GM21390 (cell line): ENCODE data around the gene SIM2.

Experiments
- ATAC-seq: cut with Tn5 transposase; IDR thresholded peaks from one replicate; pipeline ENCODE4 v1.9.1; 2021; ENCODE audit not compliant: unreplicated experiment

Gene SIM2

DNA sequence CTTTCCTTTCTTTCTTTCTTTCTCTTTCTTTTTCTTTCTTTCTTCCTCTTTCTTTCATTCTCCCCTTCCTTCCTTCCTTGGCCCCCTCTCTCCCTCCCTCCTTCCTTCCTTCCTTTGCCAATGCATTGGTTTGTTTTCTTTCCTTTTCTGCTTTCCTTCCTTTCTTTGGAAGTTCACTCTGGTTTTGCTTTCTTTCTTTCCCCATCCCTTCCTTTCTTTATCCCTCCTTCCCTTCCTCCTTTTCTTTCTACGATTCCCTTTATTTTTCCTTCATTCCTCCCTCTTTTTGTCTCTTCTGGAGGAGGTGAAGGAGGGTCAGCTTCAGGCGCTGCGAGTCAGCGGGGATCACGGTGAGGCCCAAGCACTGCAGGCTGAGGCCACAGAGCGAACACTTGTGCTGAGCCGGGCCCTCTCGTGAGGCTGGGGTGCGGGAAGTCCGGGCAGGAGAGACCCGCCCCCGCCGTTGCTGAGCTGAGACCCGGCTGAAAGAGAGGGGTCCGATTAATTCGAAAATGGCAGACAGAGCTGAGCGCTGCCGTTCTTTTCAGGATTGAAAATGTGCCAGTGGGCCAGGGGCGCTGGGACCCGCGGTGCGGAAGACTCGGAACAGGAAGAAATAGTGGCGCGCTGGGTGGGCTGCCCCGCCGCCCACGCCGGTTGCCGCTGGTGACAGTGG lies 1.5 kb downstream of the SIM2 start:
- no peak for ATAC-seq

DNA sequence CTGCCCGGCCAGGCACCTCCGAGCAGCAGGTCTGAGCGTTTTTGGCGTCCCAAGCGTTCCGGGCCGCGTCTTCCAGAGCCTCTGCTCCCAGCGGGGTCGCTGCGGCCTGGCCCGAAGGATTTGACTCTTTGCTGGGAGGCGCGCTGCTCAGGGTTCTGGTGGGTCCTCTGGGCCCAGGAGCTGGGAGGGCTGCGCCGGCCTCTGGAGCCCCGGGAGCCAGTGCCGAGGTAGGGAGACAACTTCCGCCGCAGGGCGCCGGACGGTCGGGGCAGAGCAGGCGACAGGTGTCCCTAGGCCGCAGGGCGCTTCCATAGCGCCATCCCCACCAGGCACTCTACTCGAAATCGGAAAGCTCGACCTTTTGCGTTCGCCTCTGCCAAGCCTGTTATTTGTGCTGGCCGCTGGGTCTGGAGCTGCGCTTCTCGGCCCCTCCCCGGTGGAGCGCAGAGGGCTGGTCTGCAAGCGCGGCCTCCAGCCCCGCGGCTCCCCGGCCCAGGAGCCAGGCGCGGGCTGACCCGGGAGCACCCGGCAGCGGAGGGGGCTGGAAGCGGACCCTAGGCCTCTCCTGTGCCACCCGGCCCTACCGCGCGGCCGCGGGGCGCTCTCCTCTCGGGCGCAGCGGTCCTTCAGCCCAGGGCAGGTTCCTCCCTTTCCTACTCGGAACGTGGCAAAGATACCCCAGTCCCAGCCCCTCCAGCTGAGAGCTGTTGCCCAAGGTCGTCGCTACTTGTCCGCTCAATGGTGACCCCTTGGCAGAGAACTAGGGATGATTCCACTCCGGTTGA lies 2.2 kb downstream of the SIM2 start:
- no peak for ATAC-seq

DNA sequence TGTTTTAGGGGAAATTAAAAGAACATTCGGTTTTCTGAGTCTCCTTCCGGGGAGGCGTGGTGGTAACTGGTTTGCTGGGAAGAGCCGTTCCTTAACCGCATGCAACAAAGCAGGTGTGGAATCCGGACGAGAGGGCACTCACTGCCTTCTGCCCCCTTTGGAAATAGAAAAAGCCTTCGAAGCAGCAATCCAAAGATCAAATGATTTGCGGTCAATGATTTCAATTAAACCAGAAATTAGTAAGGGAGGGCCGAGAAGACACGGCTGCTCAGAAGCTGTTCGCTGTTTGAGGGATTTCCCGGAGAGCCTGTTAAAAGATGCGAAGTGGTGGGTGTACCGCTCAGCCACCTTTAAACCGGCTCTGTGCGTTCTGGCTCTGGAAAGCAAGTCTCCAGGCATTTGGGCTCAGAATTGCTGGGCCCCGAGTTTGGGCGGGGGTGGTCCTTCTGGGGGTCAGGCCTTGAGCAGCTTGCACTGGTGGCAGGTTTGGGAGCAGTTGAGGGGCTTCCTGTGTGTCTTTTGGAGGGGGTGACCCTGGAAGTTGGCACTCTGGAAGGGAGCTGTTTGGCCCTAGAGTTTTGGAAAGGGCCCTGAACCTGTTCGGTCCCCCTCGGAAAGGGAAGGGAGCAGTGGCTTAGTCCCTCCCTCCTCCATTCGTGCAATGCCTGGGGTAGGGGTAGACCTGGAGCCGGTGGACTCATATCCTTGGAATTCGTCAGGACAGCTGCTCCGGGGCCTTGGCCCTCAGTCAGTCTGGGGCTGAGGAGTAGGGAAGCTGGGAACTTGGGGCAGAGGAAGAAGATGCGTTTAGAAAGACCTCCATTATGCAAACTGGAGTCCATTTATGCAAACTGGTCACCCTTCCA lies 3.1 kb downstream of the SIM2 start:
- ATAC-seq, result no peak

DNA sequence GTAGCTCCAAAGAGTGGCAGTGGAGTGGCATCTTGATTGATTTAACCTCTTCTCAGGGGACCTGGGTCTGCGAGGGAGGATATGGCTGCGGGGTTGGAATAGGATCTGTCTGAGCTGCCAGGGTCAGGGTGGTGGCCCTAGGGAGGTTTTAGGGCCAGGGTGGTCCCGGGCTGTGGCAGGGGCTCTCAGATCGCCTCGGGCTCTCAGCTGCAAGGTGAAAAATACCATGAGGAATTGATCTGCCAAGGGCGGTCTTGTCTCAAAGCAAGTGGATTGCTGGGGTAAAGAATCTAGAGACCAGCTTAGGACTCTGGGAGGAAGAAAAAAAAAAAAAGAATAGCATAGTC lies 3.7 kb downstream of the SIM2 start:
- ATAC-seq, result no peak

DNA sequence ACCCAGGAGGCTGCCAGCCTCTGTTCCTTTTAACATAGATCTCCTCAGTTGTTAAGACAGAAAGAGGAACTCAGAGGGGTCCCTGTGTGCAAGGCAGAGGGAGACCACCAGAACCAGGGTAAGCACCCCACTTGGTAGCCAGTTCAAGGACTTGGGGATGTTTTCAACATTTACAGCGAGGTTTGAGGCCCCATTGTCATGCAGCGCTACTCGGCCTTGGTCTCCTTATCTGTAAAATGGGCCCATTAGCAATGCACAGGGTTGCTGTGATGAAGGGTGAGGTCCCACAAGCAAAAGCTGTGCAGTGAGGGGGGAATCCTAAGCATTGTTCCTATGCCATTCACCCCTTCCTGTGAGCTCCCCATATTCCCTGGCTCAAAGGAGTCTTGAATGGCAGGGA lies 4.2 kb downstream of the SIM2 start:
- no peak for ATAC-seq

DNA sequence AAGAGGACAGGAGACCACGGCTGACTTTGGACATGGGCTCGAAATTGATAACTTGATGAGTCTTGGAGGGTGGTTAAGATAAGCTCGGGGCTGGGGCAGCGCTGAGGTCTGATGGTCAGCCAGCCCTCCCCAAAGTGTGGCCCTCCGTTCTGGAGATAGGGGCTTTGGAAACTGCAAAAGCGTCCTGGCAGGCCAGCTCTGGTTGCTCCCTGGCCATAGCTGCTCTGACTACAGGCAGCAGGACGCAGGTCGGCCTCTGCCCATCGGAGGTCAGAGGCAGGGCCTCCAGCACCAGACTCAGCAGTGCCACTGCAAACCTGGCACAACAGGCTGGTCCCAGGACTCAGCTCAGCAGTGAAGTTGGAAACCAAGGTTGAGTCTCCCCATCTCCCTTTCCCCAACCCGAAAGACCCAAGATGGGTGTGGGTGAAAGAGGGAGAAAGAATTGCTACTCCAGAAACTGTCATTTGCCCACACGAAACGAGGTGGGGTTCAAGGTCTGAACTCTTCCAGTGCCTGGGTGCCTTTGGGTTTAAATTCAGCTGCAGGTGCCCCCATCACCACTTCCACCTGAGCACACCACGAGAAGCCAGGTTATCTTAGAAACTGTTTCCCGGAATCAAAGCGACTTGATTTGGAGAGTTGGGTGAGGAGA lies 4.8 kb downstream of the SIM2 start:
- ATAC-seq, result no peak

DNA sequence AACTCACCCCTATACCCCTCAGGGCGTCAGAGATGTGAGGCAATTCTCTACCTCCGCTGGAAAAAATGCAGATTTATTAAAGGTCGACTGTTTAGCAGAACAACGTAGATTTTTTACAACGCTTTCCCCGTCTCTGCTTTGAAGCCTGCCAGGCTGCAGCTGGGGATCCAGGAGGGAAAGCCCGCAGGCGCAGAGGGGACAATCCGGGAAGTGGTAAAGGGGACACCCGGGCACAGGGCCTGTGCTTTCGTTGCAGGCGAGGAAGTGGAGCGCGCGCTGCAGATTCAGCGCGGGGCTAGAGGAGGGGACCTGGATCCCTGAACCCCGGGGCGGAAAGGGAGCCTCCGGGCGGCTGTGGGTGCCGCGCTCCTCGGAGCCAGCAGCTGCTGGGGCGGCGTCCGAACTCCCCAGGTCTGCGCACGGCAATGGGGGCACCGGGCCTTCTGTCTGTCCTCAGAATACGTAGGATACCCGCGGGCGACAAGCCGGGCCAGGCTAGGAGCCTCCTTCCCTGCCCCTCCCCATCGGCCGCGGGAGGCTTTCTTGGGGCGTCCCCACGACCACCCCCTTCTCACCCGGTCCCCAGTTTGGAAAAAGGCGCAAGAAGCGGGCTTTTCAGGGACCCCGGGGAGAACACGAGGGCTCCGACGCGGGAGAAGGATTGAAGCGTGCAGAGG lies 5.5 kb downstream of the SIM2 start:
- ATAC-seq, result no peak

DNA sequence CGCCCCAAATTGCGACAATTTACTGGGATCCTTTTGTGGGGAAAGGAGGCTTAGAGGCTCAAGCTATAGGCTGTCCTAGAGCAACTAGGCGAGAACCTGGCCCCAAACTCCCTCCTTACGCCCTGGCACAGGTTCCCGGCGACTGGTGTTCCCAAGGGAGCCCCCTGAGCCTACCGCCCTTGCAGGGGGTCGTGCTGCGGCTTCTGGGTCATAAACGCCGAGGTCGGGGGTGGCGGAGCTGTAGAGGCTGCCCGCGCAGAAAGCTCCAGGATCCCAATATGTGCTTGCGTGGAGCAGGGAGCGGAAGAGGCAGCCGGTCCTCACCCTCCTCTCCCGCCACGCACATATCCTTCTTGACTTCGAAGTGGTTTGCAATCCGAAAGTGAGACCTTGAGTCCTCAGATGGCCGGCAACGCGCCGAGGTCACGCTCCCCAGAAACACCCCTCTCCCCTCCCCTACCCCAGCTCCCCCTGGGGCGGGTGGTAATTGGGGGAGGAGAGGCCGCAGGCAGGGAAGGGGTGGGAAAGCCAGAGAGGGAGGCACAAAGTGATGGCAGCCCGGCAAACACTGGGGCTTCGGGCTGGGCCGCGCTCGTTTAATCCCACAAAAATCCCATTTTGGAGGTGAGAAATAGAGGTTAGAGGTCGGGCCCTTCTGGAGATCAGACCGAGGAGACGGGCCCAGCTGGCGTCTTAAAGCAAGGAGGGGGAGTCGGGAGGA lies 6.2 kb downstream of the SIM2 start:
- no peak for ATAC-seq

DNA sequence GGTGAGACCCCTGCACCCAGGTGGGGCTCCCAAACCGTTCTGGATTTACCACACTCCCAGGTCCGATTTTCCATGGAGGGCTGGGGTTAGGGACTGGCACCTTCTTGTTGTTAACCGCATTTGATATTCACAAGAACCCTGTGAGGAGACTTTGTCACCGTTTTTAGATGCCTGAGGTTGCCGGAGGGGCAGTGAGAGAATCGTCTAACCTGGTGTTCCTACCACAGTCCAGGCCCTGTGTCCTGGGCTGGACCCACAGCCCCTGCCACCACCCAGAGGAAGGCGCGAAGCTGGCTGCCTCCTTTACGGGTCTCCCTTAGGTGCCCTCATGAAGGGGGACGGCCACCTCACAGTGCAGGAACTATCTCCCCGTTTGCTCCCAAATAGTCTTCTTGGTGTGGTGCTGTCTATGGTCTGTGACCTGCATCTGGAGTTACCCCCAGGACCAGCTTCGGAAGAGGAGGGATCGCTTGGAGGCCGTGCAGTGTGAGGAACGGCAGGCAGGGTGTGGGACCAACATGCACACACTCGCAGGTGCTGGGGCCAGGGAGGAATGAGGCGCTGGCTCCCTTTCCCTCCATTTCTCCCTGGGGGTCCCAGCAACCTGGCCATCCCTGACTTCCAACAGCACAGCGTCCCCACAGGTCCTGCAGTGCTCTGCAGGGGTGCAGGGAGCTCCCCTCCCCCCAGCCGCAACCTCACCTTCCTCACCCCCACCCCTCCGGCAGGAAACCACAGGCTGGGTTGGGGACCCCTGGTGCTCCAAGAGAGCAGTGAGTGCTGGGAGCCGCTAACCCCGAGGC lies 7.0 kb downstream of the SIM2 start:
- no peak for ATAC-seq

DNA sequence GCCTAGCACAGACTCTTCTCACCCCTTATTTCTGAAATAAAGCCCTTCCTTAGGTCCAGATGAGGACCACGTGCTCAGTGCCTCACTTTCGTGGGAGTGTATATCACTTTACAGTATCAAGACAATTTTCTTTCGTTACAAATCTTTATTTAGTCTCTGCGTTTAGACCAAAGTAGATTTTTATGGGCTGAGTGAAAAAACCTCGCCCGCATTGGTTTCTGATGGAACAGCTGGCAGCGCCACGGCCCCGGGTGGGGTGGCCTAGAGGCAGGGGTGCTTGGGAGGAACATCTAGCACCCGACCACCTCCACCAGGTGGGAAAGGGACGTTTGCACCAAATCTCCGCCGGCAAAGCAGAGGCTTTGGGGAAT lies 7.6 kb downstream of the SIM2 start:
- ATAC-seq, result no peak

DNA sequence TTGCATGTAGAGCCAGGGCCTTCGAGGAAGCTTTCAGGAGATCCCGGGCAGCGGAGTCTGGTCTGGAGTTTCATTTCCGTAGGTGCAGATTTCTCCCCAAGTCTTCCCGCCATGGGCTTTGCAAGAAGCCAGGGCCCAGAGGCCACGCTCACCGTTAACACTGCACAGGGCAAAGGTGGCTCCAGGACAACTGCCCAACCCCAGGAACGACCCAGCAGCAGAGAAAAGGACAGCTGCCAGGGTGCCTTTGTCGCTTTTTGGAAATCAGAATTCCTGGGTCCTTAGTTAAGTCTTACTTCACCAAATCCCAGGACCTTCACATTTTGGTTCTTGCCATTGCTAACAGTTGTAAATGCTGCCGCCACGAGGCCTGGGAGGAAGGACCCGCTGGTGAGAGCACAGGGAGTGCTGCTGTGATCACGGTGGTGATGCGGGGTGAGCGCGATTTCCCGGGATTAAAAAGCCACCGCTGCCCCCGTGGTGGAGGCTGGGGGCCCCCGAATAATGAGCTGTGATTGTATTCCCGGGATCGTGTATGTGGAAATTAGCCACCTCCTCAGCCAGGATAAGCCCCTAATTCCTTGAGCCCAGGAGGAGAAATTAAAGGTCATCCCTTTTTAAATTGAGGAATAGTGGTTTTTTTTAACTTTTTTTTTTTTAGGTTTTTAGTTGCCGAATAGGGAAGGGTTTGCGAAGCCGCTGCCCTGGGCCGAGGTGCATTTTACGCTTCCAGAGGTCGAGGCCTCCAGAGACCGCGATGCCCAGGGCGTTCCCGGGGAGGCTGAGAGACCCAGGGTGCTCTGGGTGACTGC lies 8.2 kb downstream of the SIM2 start:
- ATAC-seq, result no peak

DNA sequence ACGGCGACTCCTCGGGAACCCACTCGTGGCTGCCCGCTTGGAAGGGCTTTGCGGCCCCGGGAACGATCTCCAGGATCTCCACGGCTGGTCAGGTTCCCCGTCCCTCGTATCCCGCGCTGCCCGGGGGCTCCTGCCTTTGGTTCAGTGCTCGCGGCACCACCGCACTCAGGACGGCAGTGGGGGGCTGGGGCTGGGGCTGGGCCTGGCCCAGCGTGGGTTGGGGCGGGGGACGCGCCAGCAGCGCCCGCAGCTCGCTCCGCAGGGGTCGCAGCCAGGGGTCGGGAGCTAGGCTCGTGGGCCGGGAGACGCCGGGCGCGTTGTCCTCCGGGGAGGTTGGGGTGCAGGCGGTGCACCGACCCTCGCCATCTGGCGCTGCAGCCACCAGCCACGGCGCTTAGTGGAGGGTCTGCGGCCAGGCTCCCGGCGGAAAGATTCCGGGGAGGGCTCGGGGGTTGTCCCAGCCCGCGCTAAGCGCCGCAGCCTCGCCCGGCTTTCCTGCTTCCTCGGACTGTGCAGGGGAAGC lies 8.9 kb downstream of the SIM2 start:
- ATAC-seq, result no peak

DNA sequence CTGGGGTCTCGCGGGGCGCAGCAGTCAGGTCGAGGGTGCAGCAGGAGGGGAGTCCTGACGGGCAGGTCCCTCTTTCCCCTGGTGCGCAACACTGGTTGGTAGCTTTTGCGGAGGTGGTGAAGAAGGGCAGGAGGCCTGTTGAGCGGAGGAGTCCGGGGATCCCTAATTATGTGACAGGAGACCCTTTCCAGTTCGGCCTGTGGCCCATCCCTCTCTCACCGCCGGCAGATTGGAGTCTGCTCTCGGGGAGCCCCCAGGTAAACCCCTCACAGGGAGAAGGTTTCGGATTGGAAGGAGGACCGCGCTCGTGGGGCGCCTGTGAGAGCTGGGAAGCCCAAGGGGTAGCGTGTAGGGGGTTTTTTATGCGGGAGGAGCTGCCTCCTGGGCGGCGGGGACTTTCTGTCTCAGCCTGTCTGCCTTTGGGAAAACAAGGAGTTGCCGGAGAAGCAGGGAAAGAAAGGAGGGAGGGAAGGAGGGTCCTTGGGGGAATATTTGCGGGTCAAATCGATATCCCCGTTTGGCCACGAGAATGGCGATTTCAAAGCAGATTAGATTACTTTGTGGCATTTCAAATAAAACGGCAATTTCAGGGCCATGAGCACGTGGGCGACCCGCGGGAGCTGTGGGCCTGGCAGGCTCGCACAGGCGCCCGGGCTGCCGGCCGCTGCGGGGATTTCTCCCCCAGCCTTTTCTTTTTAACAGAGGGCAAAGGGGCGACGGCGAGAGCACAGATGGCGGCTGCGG lies 9.5 kb downstream of the SIM2 start:
- ATAC-seq, result no peak

DNA sequence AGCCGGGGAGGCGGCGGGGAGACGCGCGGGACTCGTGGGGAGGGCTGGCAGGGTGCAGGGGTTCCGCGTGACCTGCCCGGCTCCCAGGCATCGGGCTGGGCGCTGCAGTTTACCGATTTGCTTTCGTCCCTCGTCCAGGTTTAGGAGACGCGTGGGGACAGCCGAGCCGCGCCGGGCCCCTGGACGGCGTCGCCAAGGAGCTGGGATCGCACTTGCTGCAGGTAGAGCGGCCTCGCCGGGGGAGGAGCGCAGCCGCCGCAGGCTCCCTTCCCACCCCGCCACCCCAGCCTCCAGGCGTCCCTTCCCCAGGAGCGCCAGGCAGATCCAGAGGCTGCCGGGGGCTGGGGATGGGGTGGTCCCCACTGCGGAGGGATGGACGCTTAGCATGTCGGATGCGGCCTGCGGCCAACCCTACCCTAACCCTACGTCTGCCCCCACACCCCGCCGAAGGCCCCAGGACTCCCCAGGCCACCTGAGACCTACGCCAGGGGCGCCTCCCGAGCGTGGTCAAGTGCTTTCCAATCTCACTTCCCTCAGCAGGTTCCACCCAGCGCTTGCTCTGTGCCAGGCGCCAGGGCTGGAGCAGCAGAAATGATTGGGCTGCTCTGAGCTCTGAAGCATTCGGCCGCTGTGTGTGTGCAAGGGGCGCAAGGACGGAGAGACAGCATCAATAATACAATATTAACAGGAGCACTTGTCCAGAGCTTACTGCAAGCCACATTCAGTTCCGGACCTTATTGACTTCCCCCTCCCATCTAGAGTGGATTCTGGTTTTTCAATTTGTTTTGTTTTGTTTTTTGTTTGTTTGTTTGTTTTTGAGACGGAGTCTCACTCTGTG lies 10.3 kb downstream of the SIM2 start:
- ATAC-seq, result no peak

DNA sequence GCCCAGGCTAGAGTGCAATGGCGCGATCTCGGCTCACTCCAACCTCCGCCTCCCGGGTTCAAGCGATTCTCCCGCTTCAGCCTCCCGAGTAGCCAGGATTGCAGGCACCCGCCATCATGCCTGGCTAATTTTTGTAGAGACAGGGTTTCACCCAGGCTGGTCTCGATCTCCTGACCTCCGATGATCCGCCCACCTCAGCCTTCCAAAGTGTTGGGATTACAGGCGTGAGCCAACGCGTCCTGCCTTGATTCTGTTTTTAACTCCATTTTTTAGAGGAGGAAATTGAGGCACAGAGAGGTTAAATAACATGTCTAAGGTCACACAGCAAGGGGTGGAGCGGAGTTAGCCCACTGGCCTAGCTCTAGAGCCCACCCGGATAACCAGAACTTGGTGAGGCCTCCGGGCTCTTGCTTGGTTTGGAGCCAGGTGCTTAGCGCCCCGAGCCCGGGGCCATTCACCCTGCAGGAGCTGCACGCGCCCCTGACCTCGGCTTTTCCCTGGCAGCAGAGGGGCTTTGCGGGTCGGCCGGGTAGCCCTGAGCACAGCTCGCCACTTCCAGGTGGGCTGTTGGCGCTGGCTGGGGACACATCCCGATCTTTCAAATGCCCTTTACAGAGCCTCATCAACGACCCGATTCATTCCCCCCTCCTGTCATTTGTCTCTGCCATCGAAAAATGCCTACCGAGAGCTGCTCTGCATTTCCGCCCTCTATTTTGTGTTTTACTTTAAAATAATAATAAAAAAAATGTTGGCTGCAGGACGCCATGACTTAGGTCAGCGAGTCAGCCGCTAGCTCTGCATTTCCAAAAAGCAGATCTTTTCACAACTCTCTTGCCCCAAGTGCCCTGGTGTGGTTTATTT lies 11.2 kb downstream of the SIM2 start:
- no peak for ATAC-seq

DNA sequence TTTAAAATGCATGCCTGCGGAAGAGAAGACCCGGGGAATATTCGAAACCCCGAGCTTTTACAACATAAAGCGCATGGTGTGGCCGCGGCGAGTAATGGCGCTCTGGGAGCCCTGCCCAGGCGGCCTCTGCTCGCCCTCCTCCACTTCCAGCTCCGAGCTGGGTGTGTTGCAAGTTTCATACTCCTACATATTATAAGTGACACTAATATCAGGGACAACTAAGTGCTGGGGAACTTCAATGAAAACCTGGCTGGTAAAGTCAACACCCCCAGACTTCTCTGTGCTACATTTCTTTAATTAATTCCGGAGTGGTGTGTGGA lies 11.8 kb downstream of the SIM2 start:
- no peak for ATAC-seq
